IMR-90 (cell line): ENCODE data around the gene TMEM233. TPM values are rescaled to one million over a fixed set of nuclear protein-coding genes. Genes with fewer than 3 reads are reported as not detected.

Experiments
- ATAC-seq: fragments of 200-7000 bp; cut with Tn5 transposase; 2 replicates; pipeline ENCODE4 v1.9.1; 2020; ENCODE audit warnings: low read depth, mild to moderate bottlenecking, moderate library complexity
- BruUV-seq: library from RNA; stranded (reverse); fragments of 400-500 nt; replicated peaks from 2 replicates; lab custom pipeline; 2021; lab: Mats Ljungman, UMichigan
- CTCF ChIA-PET: fragments of 300-600 bp; formaldehyde crosslinking; extraction: SDS; loops from one replicate; lab custom pipeline; 2021; ENCODE audit warnings: antibody characterized with exemption; lab: Yijun Ruan, JAX
- POLR2A ChIA-PET: fragments of 300-600 bp; sonication (Branson Sonifier 250); formaldehyde crosslinking; loops from one replicate; lab custom pipeline; 2022; ENCODE audit warnings: antibody characterized with exemption; ENCODE audit not compliant: unreplicated experiment; lab: Charles Lee
- DNase-seq: peaks from one replicate; pipeline ENCODE4 v3.0.0; 2013
- H2AFZ ChIP-seq: replicated peaks from 2 replicates; pipeline ENCODE3; 2013; ENCODE audit warnings: low read length, mild to moderate bottlenecking; ENCODE audit not compliant: poor library complexity
- H2AK5ac ChIP-seq: 2 replicates; pipeline ENCODE4 v1.6.1; 2013; ENCODE audit warnings: low read depth, low read length, inconsistent platforms
- H2AK9ac ChIP-seq: replicated peaks from 2 replicates; pipeline ENCODE3; 2013; ENCODE audit warnings: mild to moderate bottlenecking, low read depth, low read length, moderate library complexity; ENCODE audit not compliant: poor library complexity
- H2BK120ac ChIP-seq: 2 replicates; pipeline ENCODE4 v1.6.1; 2013; ENCODE audit warnings: low read depth, low read length, inconsistent platforms
- H2BK15ac ChIP-seq: 3 replicates; pipeline ENCODE4 v1.6.1; 2013; ENCODE audit warnings: low read depth, low read length, inconsistent platforms
- H2BK20ac ChIP-seq: 2 replicates; pipeline ENCODE4 v1.6.1; 2013; ENCODE audit warnings: low read depth, mild to moderate bottlenecking, inconsistent platforms, low read length, moderate library complexity
- H2BK5ac ChIP-seq: 2 replicates; pipeline ENCODE4 v1.6.1; 2013; ENCODE audit warnings: mild to moderate bottlenecking, low read depth, low read length, inconsistent platforms; ENCODE audit not compliant: poor library complexity, severe bottlenecking
- H3K14ac ChIP-seq: replicated peaks from 2 replicates; pipeline ENCODE4 v1.6.1; 2013; ENCODE audit warnings: low read depth, low read length, inconsistent platforms
- H3K18ac ChIP-seq: 2 replicates; pipeline ENCODE4 v1.6.1; 2013; ENCODE audit warnings: low read depth, low read length, control low read depth
- H3K23ac ChIP-seq: 2 replicates; pipeline ENCODE4 v1.6.1; 2013; ENCODE audit warnings: low read depth, low read length, inconsistent platforms
- H3K27ac ChIP-seq: 2 replicates; pipeline ENCODE4 v1.5.1; 2013; ENCODE audit warnings: mild to moderate bottlenecking, control low read depth, low read length; ENCODE audit not compliant: insufficient read depth
- H3K27me3 ChIP-seq: 2 replicates; pipeline ENCODE4 v1.6.1; 2013; ENCODE audit warnings: low read length; ENCODE audit not compliant: control insufficient read depth, insufficient read depth
- H3K36me3 ChIP-seq: 2 replicates; pipeline ENCODE4 v1.6.1; 2013; ENCODE audit warnings: low read length, mixed read lengths; ENCODE audit not compliant: control insufficient read depth, insufficient read depth
- H3K4ac ChIP-seq: 2 replicates; pipeline ENCODE4 v1.6.1; 2013; ENCODE audit warnings: low read depth, low read length, inconsistent platforms
- H3K4me1 ChIP-seq: 2 replicates; pipeline ENCODE4 v1.6.1; 2013; ENCODE audit warnings: low read length, mixed read lengths; ENCODE audit not compliant: control insufficient read depth, insufficient read depth
- H3K4me2 ChIP-seq: 2 replicates; pipeline ENCODE4 v1.6.1; 2013; ENCODE audit warnings: low read depth, mild to moderate bottlenecking, control low read depth, low read length, moderate library complexity
- H3K4me3 ChIP-seq: 2 replicates; pipeline ENCODE4 v1.5.1; 2013; ENCODE audit warnings: low read depth, mild to moderate bottlenecking, control low read depth, low read length, moderate library complexity; ENCODE audit not compliant: insufficient read depth
- H3K56ac ChIP-seq: 2 replicates; pipeline ENCODE4 v1.6.1; 2013; ENCODE audit warnings: low read length, inconsistent platforms; ENCODE audit not compliant: insufficient read depth; ENCODE audit errors: extremely low read depth
- H3K79me1 ChIP-seq, 2 experiments: 2 replicates each; pipeline ENCODE4 v1.6.1; 2013; ENCODE audit warnings: low read length in 2 of 2, inconsistent platforms in 1 of 2, low read depth in 1 of 2
- H3K9ac ChIP-seq: 2 replicates; pipeline ENCODE4 v1.6.1; 2013; ENCODE audit warnings: low read depth, low read length, control low read depth
- H3K9me1 ChIP-seq: 2 replicates; pipeline ENCODE4 v1.6.1; 2013; ENCODE audit warnings: low read length, inconsistent platforms; ENCODE audit not compliant: insufficient read depth
- H3K9me3 ChIP-seq: 2 replicates; pipeline ENCODE4 v1.6.1; 2013; ENCODE audit warnings: low read length; ENCODE audit not compliant: control insufficient read depth, insufficient read depth
- H4K20me1 ChIP-seq: 2 replicates; pipeline ENCODE4 v1.6.1; 2013; ENCODE audit warnings: low read length, inconsistent platforms; ENCODE audit not compliant: insufficient read depth
- H4K5ac ChIP-seq: 2 replicates; pipeline ENCODE4 v1.6.1; 2013; ENCODE audit warnings: mild to moderate bottlenecking, low read depth, low read length, control low read depth
- H4K8ac ChIP-seq, 2 experiments: 2 replicates each; pipeline ENCODE4 v1.6.1; 2013; ENCODE audit warnings: low read depth in 2 of 2, low read length in 2 of 2, control low read depth in 1 of 2, inconsistent platforms in 1 of 2
- H4K91ac ChIP-seq: 2 replicates; pipeline ENCODE4 v1.6.1; 2013; ENCODE audit warnings: low read depth, low read length, inconsistent platforms; ENCODE audit not compliant: insufficient read depth
- BHLHE40 ChIP-seq: fragments of 150-350 bp; IDR thresholded peaks from 2 replicates; pipeline ENCODE4 v1.6.1; 2016; ENCODE audit warnings: mild to moderate bottlenecking, low read depth, low read length
- CEBPB ChIP-seq: IDR thresholded peaks from 2 replicates; pipeline ENCODE4 v1.6.1; 2012; ENCODE audit warnings: low read depth, low read length, improper control_type of control experiment
- CHD1 ChIP-seq: IDR thresholded peaks from 2 replicates; pipeline ENCODE4 v1.6.1; 2012; ENCODE audit warnings: low read depth, low read length, improper control_type of control experiment
- FOS ChIP-seq: fragments of 150-350 bp; IDR thresholded peaks from 2 replicates; pipeline ENCODE4 v1.6.1; 2016; ENCODE audit warnings: low read depth, low read length
- MAFK ChIP-seq: IDR thresholded peaks from 2 replicates; pipeline ENCODE4 v1.6.1; 2012; ENCODE audit warnings: low read depth, low read length, improper control_type of control experiment
- MAZ ChIP-seq: IDR thresholded peaks from 2 replicates; pipeline ENCODE4 v1.6.1; 2012; ENCODE audit warnings: low read depth, mild to moderate bottlenecking, low read length, improper control_type of control experiment, moderate library complexity, borderline replicate concordance
- MXI1 ChIP-seq: IDR thresholded peaks from 2 replicates; pipeline ENCODE4 v1.6.1; 2012; ENCODE audit warnings: low read depth, mild to moderate bottlenecking, low read length, moderate library complexity, borderline replicate concordance
- NFE2L2 ChIP-seq: fragments of 150-350 bp; IDR thresholded peaks from 2 replicates; pipeline ENCODE4 v1.6.1; 2016; ENCODE audit warnings: low read depth, mild to moderate bottlenecking, low read length
- POLR2A ChIP-seq: IDR thresholded peaks from 2 replicates; pipeline ENCODE4 v1.6.1; 2012; ENCODE audit warnings: mild to moderate bottlenecking, low read depth, low read length
- RAD21 ChIP-seq: IDR thresholded peaks from 2 replicates; pipeline ENCODE4 v1.6.1; 2012; ENCODE audit warnings: low read length, improper control_type of control experiment
- RCOR1 ChIP-seq: IDR thresholded peaks from 2 replicates; pipeline ENCODE4 v1.6.1; 2012; ENCODE audit warnings: mild to moderate bottlenecking, low read length, improper control_type of control experiment; ENCODE audit not compliant: insufficient replicate concordance
- RFX5 ChIP-seq: IDR thresholded peaks from 2 replicates; pipeline ENCODE4 v1.8.0; 2012; ENCODE audit warnings: low read depth, mild to moderate bottlenecking, low read length, moderate library complexity
- SMC3 ChIP-seq: fragments of 150-350 bp; IDR thresholded peaks from 2 replicates; pipeline ENCODE4 v1.6.1; 2016; ENCODE audit warnings: low read depth, mild to moderate bottlenecking, antibody characterized with exemption, low read length, moderate library complexity
- WGBS, 2 experiments: methylation state at CpG; one replicate each; pipeline versions ENCODE4 v1.1.5 to v1.1.7; 2013; ENCODE audit warnings: missing lambda C conversion rate in 2 of 2; ENCODE audit not compliant: insufficient read length in 1 of 2; ENCODE audit errors: extremely low coverage in 2 of 2; 5-methylcytosine and 5-hydroxymethylcytosine counted together
- dilution Hi-C: fragments of 300-500 bp; cut with HindIII; formaldehyde crosslinking; loops from one replicate; pipeline ENCODE4 v1.14.3; 2018; ENCODE audit warnings: low sequenced_read_pairs; ENCODE audit not compliant: unreplicated experiment
- in situ Hi-C: fragments of 300-500 bp; cut with MboI; formaldehyde crosslinking; loops from 3 replicates; pipeline ENCODE4 v1.14.3; 2019; ENCODE audit warnings: low sequenced_read_pairs, inconsistent platforms, mixed read lengths
- intact Hi-C: fragments of 100-400 bp; cut with micrococcal nuclease; formaldehyde crosslinking; loops from 2 replicates; pipeline ENCODE4 v1.10.0; 2022
- polyA plus RNA-seq, 3 experiments: library from polyadenylated mRNA; depleted of rRNA; stranded (reverse); fragments of >200 nt; gene quantifications; 2 replicates each; pipeline ENCODE4 v1.2.3, GENCODE V29; 2012; ENCODE audit warnings: low replicate concordance in 1 of 3
- total RNA-seq: library from RNA; depleted of rRNA; stranded (reverse); fragments of >200 nt; gene quantifications from 2 replicates; pipeline ENCODE4 v1.2.3, GENCODE V29; 2012
- TF ChIP-seq, protein P1 (sequence below): conservative IDR thresholded peaks from 2 replicates; pipeline ENCODE4 v1.5.1; 2012; ENCODE audit warnings: mild to moderate bottlenecking, low read depth, low read length, improper control_type of control experiment
- TF ChIP-seq, protein P2 (sequence below): fragments of 150-350 bp; IDR thresholded peaks from 2 replicates; pipeline ENCODE4 v1.6.1; 2016; ENCODE audit warnings: low read depth, mild to moderate bottlenecking, low read length, moderate library complexity, borderline replicate concordance
- TF ChIP-seq, protein P3 (sequence below): fragments of 150-350 bp; IDR thresholded peaks from 2 replicates; pipeline ENCODE4 v1.6.1; 2017; ENCODE audit warnings: mild to moderate bottlenecking, antibody characterized with exemption, low read length, low read depth

TMEM233 gene
- total and polyA plus RNA-seq, 2 of the 4 experiments (the other 2 are of a cell fraction), result not detected

DNA sequence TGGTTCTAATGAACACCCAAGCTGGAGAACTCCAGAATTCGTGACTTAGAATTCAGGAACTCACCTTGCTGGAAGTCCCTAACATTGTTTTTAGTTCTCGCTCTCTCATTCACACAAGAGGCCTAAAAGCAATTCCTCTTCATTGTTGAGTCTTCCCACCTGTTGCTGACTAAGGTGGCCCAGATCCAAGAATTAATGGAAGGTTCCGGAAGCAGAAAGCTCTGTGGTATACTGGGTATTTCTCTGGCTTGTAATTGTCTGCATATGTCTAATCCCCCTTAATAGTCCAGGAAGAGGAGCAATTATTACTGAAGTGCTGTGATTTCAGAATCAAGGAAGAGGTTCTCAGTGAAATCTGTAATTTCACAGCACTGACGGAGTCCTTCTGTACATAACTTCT is 31.4 kb downstream of the TMEM233 start:
- BruUV-seq, result no TSS peak
- DNase-seq (no peak), ATAC-seq (no peak)
- no peak overlapping the region for H3K56ac ChIP-seq
- H3K9me3 ChIP-seq, result no peaks in the 10 kb centered on the region
- no peaks in the 10 kb centered on the region for H3K4me1 ChIP-seq
- in situ Hi-C loops, result no loop called here
- H4K20me1 ChIP-seq, result no peaks in the 10 kb centered on the region
- no peak overlapping the region for H3K4ac ChIP-seq
- WGBS, 2 experiments, result no CpG with 5 or more reads among the region's 4 CpGs
- H3K9ac ChIP-seq, result no peak overlapping the region
- no peak overlapping the region for H2AFZ ChIP-seq
- no peak overlapping the region for H4K8ac ChIP-seq
- H2BK20ac ChIP-seq, result no peak overlapping the region
- H4K91ac ChIP-seq, result no peak overlapping the region
- H3K36me3 ChIP-seq, result no peaks in the 10 kb centered on the region
- no peak overlapping the region for H2BK15ac ChIP-seq
- H3K27me3 ChIP-seq, result no peaks in the 10 kb centered on the region
- no peak overlapping the region for H2BK120ac ChIP-seq
- no peaks in the 10 kb centered on the region for H3K9me1 ChIP-seq
- no peak overlapping the region for H3K23ac ChIP-seq
- H4K5ac ChIP-seq, result no peak overlapping the region
- H3K14ac ChIP-seq, result no peak overlapping the region
- H3K18ac ChIP-seq, result no peak overlapping the region
- H3K4me2 ChIP-seq, result no peak overlapping the region
- H3K79me1 ChIP-seq, result no peaks in the 10 kb centered on the region
- H2AK5ac ChIP-seq, result no peak overlapping the region
- H3K4me3 ChIP-seq, result no peak overlapping the region
- no peak overlapping the region for H2AK9ac ChIP-seq
- dilution Hi-C loops, result no loop called here
- H3K27ac ChIP-seq, result no peak overlapping the region
- intact Hi-C loops, result no loop called here
- ChIA-PET POLR2A (no interaction called here), CTCF (no interaction called here)
- H2BK5ac ChIP-seq, result no peak overlapping the region
- TF ChIP-seq MAZ, result no peak
- no peak for TF ChIP-seq CEBPB
- no peak for TF ChIP-seq MXI1
- TF ChIP-seq, protein P1, sequence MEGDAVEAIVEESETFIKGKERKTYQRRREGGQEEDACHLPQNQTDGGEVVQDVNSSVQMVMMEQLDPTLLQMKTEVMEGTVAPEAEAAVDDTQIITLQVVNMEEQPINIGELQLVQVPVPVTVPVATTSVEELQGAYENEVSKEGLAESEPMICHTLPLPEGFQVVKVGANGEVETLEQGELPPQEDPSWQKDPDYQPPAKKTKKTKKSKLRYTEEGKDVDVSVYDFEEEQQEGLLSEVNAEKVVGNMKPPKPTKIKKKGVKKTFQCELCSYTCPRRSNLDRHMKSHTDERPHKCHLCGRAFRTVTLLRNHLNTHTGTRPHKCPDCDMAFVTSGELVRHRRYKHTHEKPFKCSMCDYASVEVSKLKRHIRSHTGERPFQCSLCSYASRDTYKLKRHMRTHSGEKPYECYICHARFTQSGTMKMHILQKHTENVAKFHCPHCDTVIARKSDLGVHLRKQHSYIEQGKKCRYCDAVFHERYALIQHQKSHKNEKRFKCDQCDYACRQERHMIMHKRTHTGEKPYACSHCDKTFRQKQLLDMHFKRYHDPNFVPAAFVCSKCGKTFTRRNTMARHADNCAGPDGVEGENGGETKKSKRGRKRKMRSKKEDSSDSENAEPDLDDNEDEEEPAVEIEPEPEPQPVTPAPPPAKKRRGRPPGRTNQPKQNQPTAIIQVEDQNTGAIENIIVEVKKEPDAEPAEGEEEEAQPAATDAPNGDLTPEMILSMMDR, result no peak
- TF ChIP-seq NFE2L2, result no peak
- no peak for TF ChIP-seq BHLHE40
- TF ChIP-seq, protein P2, sequence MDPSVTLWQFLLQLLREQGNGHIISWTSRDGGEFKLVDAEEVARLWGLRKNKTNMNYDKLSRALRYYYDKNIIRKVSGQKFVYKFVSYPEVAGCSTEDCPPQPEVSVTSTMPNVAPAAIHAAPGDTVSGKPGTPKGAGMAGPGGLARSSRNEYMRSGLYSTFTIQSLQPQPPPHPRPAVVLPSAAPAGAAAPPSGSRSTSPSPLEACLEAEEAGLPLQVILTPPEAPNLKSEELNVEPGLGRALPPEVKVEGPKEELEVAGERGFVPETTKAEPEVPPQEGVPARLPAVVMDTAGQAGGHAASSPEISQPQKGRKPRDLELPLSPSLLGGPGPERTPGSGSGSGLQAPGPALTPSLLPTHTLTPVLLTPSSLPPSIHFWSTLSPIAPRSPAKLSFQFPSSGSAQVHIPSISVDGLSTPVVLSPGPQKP, result no peak
- no peak for TF ChIP-seq MAFK
- no peak for TF ChIP-seq FOS
- no peak for TF ChIP-seq POLR2A
- no peak for TF ChIP-seq RCOR1
- no peak for TF ChIP-seq SMC3
- TF ChIP-seq RFX5, result no peak
- TF ChIP-seq, protein P3, sequence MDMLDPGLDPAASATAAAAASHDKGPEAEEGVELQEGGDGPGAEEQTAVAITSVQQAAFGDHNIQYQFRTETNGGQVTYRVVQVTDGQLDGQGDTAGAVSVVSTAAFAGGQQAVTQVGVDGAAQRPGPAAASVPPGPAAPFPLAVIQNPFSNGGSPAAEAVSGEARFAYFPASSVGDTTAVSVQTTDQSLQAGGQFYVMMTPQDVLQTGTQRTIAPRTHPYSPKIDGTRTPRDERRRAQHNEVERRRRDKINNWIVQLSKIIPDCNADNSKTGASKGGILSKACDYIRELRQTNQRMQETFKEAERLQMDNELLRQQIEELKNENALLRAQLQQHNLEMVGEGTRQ, result no peak
- no peak for TF ChIP-seq CHD1
- no peak for TF ChIP-seq RAD21
